GM19438 (cell line): ENCODE data around the gene PCDHA10.
"Not testable (repeated sequence)": the region's sequence is repeated elsewhere in the genome, so short reads cannot be mapped to it uniquely, and the experiment has no call there.

Experiments
- ATAC-seq: cut with Tn5 transposase; IDR thresholded peaks from one replicate; pipeline ENCODE4 v1.9.1; 2021; ENCODE audit warnings: low read depth; ENCODE audit not compliant: unreplicated experiment

PCDHA10 gene

DNA sequence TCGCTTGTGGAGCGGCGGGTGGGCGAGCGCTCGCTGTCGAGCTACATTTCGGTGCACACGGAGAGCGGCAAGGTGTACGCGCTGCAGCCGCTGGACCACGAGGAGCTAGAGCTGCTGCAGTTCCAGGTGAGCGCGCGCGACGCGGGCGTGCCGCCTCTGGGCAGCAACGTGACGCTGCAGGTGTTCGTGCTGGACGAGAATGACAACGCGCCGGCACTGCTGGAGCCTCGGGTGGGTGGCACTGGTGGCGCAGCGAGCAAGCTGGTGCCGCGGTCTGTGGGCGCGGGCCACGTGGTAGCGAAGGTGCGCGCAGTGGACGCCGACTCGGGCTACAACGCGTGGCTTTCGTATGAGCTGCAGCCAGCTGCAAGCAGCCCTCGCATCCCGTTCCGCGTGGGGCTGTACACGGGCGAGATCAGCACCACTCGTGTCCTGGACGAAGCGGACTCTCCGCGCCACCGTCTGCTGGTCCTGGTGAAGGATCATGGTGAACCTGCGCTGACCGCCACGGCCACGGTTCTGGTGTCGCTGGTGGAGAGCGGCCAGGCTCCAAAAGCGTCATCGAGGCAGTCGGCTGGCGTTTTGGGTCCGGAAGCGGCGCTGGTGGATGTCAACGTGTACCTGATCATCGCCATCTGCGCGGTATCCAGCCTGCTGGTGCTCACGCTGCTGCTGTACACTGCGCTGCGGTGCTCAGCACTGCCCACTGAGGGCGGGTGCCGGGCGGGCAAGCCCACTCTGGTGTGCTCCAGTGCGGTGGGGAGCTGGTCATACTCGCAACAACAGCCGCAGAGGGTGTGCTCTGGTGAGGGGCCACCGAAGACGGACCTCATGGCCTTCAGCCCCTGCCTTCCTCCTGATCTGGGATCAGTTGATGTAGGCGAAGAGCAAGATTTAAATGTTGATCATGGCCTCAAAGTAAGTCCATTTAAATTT lies 12.6 kb upstream of the PCDHA10 start:
- ATAC-seq: no peak

DNA sequence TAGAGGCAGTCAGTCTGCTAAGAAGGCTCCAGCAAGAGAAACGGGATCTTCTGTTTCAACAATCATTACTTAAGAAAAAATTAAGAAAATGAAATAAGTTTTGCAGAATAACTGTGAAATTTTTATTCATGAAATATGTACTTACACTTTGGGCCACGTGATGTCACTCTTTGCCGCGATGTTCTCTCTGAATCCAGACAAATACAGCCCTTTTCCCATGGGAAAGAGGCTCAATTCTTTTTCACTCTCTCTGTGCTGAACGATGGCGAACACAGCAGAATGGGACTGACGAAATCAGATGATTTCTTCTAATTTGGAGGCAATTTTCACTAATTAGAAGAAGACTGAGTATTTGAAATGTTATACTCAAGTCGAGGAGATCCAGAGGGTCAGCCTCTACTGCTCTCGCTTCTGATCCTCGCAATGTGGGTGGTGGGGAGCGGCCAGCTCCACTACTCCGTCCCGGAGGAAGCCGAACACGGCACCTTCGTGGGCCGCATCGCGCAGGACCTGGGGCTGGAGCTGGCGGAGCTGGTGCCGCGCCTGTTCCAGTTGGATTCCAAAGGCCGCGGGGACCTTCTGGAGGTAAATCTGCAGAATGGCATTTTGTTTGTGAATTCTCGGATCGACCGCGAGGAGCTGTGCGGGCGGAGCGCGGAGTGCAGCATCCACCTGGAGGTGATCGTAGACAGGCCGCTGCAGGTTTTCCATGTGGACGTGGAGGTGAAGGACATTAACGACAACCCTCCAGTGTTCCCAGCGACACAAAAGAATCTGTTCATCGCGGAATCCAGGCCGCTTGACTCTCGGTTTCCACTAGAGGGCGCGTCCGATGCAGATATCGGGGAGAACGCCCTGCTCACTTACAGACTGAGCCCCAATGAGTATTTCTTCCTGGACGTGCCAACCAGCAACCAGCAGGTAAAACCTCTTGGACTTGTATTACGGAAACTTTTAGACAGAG lies 7.3 kb upstream of the PCDHA10 start, which contains the start of gene PCDHA9:
Gene PCDHA9 (plus strand): TSS at position 244 of the 964 bp plus-strand sequence. CDS start 114 bp downstream, at position 358.
- not testable (repeated sequence) for ATAC-seq

DNA sequence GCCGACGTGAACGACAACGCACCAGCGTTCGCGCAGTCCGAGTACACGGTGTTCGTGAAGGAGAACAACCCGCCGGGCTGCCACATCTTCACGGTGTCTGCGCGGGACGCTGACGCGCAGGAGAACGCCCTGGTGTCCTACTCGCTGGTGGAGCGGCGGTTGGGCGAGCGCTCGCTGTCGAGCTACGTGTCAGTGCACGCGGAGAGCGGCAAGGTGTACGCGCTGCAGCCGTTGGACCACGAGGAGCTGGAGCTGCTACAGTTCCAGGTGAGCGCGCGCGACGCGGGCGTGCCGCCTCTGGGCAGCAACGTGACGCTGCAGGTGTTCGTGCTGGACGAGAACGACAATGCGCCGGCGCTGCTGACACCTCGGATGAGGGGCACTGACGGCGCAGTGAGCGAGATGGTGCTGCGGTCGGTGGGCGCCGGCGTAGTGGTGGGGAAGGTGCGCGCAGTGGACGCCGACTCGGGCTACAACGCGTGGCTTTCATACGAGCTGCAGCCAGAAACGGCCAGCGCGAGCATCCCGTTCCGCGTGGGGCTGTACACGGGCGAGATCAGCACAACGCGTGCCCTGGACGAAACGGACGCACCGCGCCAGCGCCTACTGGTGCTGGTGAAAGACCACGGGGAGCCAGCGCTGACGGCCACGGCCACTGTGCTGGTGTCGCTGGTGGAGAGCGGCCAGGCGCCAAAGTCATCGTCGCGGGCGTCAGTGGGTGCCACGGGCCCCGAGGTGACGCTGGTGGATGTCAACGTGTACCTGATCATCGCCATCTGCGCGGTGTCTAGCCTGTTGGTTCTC lies 5.7 kb upstream of the PCDHA10 start:
- ATAC-seq: not testable (repeated sequence)

DNA sequence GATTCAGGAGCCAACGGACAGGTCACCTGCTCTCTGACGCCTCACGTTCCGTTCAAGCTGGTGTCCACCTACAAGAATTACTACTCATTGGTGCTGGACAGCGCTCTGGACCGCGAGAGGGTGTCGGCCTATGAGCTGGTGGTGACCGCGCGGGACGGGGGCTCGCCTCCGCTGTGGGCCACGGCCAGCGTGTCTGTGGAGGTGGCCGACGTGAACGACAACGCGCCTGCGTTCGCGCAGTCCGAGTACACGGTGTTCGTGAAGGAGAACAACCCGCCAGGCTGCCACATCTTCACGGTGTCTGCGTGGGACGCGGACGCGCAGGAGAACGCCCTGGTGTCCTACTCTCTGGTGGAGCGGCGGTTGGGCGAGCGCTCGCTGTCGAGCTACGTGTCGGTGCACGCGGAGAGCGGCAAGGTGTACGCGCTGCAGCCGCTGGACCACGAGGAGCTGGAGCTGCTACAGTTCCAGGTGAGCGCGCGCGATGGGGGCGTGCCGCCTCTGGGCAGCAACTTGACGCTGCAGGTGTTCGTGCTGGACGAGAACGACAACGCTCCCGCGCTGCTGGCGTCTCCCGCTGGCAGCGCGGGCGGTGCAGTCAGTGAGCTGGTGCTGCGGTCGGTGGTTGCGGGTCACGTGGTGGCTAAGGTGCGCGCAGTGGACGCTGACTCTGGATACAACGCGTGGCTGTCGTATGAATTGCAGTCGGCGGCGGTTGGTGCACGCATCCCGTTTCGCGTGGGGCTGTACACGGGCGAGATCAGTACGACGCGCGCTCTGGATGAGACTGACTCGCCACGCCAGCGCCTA lies 1.7 kb downstream of the PCDHA10 start:
- ATAC-seq: no peak

DNA sequence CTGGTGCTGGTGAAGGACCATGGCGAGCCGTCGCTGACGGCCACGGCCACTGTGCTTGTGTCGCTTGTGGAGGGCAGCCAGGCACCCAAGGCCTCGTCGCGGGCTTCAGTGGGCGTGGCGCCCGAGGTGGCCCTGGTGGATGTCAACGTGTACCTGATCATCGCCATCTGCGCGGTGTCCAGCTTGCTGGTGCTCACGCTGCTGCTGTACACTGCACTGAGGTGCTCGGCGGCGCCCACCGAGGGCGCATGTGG lies 2.2 kb downstream of the PCDHA10 start:
- no peak for ATAC-seq

DNA sequence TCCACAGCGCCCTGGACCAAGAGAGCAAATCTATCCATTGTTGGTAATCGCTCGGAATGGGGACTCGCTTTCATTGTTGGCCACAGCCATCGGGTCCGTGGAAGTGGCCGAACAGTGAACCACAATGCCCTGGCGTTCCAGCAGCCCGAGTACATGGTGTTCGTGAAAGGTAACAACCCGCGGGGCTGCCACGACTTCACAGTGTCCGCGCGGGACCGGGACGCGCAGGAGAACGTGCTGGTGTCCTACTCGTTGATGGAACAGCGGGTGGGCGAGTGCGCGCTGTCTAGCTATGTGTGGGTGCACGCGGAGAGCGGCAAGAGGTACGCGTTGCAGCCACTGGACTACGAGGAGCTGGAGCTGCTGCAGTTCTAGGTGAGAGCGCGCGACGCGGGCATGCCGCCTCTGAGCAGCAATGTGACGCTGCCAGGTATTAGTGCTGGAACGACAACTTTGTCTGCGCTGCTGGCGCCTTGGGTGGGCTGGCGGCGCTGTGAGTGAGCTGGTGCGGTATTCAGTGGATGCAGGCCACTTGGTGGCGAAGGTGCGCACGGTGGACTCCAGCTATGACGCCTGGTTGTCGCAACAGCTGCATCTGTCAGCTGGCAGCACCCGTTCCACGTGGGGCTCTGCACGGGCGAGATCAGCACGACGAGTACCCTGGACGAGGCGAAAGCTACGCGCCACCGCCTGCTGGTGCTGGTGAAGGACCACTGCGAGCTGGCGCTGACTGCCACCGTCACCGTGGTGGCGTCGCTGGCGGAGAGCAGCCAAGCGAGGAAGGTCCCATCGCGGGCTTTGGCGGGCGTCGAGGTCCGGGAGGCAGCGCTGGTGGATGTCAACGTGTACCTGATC lies 7.0 kb downstream of the PCDHA10 start:
- no peak for ATAC-seq

DNA sequence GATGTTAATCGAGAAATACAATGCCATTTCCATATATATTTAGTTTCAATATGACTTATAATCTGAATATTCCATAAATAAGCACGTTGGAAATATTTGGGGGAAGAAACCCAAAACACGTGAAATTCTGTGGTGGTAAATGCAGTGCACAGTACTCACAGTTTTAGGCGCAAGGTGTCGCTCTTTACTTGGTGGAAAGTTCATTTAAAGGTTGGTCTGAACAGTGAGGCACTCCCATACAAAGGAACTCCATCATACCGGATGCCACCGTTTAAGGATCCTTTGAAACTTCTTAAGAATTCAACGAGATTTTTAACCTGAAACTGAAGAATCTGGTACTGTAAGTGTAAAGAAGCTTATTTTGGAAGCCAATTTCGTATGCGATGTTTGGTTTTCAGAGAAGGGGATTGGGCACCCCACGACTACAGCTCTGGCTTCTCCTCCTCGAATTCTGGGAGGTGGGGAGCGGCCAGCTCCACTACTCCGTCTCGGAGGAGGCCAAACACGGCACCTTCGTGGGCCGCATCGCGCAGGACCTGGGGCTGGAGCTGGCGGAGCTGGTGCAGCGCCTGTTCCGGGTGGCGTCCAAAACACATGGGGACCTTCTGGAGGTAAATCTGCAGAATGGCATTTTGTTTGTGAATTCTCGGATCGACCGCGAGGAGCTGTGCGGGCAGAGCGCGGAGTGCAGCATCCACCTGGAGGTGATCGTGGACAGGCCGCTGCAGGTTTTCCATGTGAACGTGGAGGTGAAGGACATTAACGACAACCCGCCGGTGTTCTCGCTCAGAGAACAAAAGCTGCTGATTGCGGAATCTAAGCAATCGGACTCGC lies 13.2 kb downstream of the PCDHA10 start, which contains the start of gene PCDHA11:
Gene PCDHA11 (plus strand): TSS at position 237 of the 834 bp plus-strand sequence. CDS start 147 bp downstream, at position 384.
- ATAC-seq: no peak

DNA sequence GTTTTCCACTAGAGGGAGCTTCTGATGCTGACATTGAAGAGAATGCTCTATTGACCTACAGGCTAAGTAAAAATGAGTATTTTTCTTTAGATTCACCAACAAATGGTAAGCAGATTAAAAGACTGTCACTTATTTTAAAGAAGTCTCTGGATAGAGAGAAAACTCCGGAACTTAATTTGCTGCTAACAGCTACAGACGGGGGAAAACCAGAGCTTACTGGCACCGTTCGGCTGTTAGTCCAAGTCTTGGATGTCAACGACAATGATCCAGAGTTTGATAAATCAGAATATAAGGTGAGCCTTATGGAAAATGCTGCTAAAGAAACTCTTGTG lies 13.8 kb downstream of the PCDHA10 start:
- ATAC-seq: no peak

DNA sequence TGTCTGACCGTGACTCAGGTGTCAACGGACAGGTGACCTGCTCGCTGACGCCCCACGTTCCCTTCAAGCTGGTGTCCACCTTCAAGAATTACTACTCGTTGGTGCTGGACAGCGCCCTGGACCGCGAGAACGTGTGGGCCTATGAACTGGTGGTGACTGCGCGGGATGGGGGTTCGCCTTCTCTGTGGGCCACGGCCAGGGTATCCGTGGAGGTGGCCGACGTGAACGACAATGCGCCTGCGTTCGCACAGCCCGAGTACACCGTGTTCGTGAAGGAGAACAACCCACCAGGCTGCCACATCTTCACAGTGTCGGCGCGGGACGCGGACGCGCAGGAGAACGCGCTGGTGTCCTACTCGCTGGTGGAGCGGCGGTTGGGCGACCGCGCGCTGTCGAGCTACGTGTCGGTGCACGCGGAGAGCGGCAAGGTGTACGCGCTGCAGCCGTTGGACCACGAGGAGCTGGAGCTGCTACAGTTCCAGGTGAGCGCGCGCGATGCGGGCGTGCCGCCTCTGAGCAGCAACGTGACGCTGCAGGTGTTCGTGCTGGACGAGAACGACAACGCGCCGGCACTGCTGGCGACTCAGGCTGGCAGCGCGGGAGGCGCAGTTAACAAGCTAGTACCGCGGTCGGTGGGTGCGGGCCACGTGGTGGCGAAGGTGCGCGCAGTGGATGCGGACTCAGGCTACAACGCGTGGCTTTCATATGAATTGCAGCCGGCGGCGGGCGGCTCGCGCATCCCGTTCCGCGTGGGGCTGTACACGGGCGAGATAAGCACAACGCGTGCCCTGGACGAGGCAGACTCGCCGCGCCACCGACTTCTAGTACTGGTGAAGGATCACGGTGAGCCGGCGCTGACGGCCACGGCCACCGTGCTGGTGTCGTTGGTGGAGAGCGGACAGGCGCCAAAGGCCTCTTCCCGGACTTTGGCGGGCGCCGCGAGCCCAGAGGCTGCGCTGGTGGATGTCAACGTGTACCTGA lies 14.8 kb downstream of the PCDHA10 start:
- ATAC-seq: no peak

DNA sequence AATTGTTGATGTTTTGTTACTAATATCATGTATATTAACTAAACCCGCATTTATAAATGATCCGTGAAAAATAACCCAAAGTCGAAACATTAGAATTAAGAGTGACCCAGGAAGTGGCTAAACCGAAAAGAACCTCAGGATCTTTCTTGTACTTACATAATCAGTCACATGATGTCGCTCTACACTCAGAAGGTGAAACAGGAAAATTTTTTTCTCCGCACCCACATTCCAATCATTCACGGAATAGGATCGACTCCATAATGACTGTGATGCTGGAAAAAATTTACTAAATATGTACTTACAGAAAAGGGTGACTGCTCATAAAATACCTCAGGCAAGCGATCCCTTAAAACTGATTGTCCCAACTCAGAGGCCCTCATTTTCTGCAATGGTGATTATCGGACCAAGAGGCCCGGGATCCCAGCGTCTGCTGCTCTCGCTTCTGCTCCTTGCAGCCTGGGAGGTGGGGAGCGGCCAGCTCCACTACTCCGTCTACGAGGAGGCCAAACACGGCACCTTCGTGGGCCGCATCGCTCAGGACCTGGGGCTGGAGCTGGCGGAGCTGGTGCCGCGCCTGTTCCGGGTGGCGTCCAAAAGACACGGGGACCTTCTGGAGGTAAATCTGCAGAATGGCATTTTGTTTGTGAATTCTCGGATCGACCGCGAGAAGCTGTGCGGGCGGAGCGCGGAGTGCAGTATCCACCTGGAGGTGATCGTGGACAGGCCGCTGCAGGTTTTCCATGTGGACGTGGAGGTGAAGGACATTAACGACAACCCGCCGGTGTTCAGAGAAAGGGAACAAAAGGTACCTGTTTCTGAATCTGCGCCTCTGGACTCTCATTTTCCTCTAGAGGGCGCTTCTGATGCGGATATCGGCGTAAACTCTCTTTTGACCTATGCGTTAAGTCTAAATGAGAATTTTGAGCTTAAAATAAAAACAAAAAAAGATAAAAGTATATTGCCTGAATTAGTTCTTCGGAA lies 19.7 kb downstream of the PCDHA10 start, which contains the start of gene PCDHA12:
Gene PCDHA12 (plus strand): TSS at position 224 of the 981 bp plus-strand sequence. CDS start 165 bp downstream, at position 389.
- ATAC-seq: no peak

DNA sequence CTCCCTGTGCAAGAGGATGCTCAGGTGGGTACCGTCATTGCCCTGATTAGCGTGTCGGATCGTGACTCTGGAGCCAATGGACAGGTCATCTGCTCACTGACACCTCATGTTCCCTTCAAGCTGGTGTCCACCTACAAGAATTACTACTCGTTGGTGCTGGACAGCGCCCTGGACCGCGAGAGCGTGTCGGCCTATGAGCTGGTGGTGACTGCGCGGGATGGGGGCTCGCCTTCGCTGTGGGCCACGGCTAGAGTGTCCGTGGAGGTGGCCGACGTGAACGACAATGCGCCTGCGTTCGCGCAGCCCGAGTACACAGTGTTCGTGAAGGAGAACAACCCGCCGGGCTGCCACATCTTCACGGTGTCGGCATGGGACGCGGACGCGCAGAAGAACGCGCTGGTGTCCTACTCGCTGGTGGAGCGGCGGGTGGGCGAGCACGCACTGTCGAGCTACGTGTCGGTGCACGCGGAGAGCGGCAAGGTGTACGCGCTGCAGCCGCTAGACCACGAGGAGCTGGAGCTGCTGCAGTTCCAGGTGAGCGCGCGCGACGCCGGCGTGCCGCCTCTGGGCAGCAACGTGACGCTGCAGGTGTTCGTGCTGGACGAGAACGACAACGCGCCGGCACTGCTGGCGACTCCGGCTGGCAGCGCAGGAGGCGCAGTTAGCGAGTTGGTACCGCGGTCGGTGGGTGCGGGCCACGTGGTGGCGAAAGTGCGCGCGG lies 21.0 kb downstream of the PCDHA10 start:
- ATAC-seq: not testable (repeated sequence)

DNA sequence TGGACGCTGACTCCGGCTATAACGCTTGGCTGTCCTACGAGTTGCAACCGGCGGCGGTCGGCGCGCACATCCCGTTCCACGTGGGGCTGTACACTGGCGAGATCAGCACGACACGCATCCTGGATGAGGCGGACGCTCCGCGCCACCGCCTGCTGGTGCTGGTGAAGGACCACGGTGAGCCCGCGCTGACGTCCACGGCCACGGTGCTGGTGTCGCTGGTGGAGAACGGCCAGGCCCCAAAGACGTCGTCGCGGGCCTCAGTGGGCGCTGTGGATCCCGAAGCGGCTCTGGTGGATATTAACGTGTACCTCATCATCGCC lies 21.5 kb downstream of the PCDHA10 start:
- no peak for ATAC-seq

DNA sequence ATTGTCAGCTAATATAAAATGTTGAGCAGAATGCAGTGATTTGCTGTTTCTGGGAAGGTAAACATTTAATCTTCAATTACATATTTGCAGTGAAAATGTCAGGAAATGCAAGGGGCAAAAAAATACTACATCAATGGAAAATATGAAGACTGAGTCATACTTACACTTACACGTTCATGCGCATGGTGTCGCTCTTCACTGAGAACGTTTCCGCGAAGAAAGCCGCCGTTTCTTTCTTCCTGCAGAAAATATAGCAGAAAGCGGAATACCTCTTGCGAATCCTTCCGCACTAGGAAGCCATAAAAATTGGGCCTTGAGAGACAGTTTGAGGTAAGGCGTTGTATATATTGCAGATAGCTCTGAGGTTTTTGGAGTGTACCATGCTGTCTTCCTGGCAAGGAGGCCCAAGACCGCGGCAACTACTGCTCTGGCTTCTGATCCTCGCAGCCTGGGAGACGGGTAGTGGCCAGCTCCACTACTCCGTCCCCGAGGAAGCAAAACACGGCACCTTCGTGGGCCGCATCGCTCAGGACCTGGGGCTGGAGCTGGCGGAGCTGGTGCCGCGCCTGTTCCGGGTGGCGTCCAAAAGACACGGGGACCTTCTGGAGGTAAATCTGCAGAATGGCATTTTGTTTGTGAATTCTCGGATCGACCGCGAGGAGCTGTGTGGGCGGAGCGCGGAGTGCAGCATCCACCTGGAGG lies 26.3 kb downstream of the PCDHA10 start, which contains the start of gene PCDHA13:
Gene PCDHA13 (plus strand): TSS at position 236 of the 702 bp plus-strand sequence. CDS start 145 bp downstream, at position 381.
- ATAC-seq: no peak

DNA sequence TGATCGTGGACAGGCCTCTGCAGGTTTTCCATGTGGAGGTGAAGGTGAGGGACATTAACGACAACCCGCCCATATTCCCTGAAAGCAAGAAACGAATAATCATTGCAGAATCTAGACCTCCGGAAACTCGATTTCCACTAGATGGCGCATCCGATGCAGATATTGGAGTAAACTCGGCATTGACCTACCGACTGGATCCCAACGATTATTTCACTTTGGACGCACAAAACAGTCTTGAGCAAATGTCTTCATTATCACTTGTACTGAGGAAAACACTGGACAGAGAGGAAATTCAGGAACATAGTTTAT lies 26.8 kb downstream of the PCDHA10 start:
- no peak for ATAC-seq
